Panc1 (cell line): ENCODE results near the gene GAMT.

Experiments
- POLR2AphosphoS5 ChIP-seq: IDR thresholded peaks from 2 replicates; pipeline ENCODE4 v1.6.1; 2012; ENCODE audit warnings: mild to moderate bottlenecking, low read depth, low read length, moderate library complexity
- TF ChIP-seq, protein P1 (sequence below): fragments of 450-650 bp; IDR thresholded peaks from 2 replicates; pipeline ENCODE4 v1.5.1; 2017; ENCODE audit warnings: mild to moderate bottlenecking
- TF ChIP-seq, protein P2 (sequence below), 2 experiments: IDR thresholded peaks; 2 replicates each; pipeline ENCODE4 v1.6.1; 2011 to 2012; ENCODE audit warnings: low read depth in 2 of 2, control low read depth in 1 of 2, low read length in 1 of 2, mild to moderate bottlenecking in 1 of 2, moderate library complexity in 1 of 2; ENCODE audit not compliant: insufficient read depth in 1 of 2

DNA sequence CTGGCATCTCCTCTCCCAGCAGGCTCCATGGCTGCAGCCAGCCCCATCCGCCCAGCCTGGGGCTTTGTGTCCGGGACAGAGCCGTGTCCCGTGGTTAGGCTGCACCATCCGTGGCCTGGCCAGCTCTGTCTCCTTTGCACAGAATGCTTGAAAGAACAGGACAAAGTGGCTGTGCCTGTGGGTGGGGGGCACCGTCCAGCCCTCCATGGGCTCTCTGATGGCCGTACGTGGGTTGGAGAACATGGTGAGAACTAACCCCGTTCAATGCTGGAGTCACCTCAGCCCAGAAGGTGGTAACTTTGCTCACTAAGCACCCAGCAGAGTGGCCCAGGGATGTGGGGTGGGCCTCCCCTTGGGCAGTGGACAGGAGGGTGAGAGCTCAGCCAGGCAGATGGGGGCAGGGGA is 39.7 kb upstream of the GAMT start:
- TF ChIP-seq, protein P1, sequence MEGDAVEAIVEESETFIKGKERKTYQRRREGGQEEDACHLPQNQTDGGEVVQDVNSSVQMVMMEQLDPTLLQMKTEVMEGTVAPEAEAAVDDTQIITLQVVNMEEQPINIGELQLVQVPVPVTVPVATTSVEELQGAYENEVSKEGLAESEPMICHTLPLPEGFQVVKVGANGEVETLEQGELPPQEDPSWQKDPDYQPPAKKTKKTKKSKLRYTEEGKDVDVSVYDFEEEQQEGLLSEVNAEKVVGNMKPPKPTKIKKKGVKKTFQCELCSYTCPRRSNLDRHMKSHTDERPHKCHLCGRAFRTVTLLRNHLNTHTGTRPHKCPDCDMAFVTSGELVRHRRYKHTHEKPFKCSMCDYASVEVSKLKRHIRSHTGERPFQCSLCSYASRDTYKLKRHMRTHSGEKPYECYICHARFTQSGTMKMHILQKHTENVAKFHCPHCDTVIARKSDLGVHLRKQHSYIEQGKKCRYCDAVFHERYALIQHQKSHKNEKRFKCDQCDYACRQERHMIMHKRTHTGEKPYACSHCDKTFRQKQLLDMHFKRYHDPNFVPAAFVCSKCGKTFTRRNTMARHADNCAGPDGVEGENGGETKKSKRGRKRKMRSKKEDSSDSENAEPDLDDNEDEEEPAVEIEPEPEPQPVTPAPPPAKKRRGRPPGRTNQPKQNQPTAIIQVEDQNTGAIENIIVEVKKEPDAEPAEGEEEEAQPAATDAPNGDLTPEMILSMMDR: no peak
- TF ChIP-seq POLR2AphosphoS5: no peak
- TF ChIP-seq, protein P2, sequence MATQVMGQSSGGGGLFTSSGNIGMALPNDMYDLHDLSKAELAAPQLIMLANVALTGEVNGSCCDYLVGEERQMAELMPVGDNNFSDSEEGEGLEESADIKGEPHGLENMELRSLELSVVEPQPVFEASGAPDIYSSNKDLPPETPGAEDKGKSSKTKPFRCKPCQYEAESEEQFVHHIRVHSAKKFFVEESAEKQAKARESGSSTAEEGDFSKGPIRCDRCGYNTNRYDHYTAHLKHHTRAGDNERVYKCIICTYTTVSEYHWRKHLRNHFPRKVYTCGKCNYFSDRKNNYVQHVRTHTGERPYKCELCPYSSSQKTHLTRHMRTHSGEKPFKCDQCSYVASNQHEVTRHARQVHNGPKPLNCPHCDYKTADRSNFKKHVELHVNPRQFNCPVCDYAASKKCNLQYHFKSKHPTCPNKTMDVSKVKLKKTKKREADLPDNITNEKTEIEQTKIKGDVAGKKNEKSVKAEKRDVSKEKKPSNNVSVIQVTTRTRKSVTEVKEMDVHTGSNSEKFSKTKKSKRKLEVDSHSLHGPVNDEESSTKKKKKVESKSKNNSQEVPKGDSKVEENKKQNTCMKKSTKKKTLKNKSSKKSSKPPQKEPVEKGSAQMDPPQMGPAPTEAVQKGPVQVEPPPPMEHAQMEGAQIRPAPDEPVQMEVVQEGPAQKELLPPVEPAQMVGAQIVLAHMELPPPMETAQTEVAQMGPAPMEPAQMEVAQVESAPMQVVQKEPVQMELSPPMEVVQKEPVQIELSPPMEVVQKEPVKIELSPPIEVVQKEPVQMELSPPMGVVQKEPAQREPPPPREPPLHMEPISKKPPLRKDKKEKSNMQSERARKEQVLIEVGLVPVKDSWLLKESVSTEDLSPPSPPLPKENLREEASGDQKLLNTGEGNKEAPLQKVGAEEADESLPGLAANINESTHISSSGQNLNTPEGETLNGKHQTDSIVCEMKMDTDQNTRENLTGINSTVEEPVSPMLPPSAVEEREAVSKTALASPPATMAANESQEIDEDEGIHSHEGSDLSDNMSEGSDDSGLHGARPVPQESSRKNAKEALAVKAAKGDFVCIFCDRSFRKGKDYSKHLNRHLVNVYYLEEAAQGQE (IDR thresholded peaks at IDR 0.05; ENCODE audit: insufficient read depth in 1 of 2, low read depth in 2 of 2, low read length in 1 of 2): no peak
